Heart right ventricle (tissue), 16 donors: Measurements from ENCODE around the gene IL21R. TPM values are rescaled to one million over a fixed set of nuclear protein-coding genes. Genes with fewer than 3 reads are reported as not detected.
"Not testable (repeated sequence)": the region's sequence is repeated elsewhere in the genome, so short reads cannot be mapped to it uniquely, and the experiment has no call there.

Source experiments
- ATAC-seq, 8 donors: fragments of 200-7000 bp; cut with Tn5 transposase; one replicate each; pipeline ENCODE4 v1.9.1; 2020; ENCODE audit warnings: mild to moderate bottlenecking in 8 of 8, moderate library complexity in 8 of 8, moderate number of reproducible peaks in 1 of 8
- DNase-seq, 2 donors: peaks; one replicate each; pipeline ENCODE4 v3.0.0-alpha.2; 2020
- H3K27ac ChIP-seq, 10 donors: fragments of 200-600 bp; sonication (generic) in 2 of 10; one replicate each; pipeline versions ENCODE4 v1.5.0 to v1.8.0; 2020 to 2022; ENCODE audit warnings: mild to moderate bottlenecking in 3 of 10
- H3K27me3 ChIP-seq, 7 donors: fragments of 200-600 bp; one replicate each; pipeline ENCODE4 v1.8.0; 2021 to 2022; ENCODE audit warnings: mild to moderate bottlenecking in 2 of 7
- H3K36me3 ChIP-seq, 9 donors: fragments of 200-600 bp; sonication (generic) in 1 of 9; one replicate each; pipeline versions ENCODE4 v1.5.0 to v1.8.0; 2020 to 2022; ENCODE audit warnings: mild to moderate bottlenecking in 2 of 9
- H3K4me1 ChIP-seq, 9 donors: fragments of 200-600 bp; sonication (generic) in 1 of 9; one replicate each; pipeline versions ENCODE4 v1.5.0 to v1.8.0; 2020 to 2022; ENCODE audit warnings: mild to moderate bottlenecking in 4 of 9
- H3K4me3 ChIP-seq, 10 donors: fragments of 200-600 bp; sonication (generic) in 2 of 10; one replicate each; pipeline versions ENCODE4 v1.5.0 to v1.8.0; 2020 to 2022; ENCODE audit warnings: mild to moderate bottlenecking in 7 of 10, moderate library complexity in 2 of 10
- H3K9me3 ChIP-seq, 11 donors: fragments of 200-600 bp in 10 of 11; sonication (generic) in 2 of 11; one replicate each; pipeline versions ENCODE4 v1.5.0 to v1.8.0; 2013 to 2022; ENCODE audit warnings: mild to moderate bottlenecking in 2 of 11, control low read depth in 1 of 11, moderate library complexity in 1 of 11
- CTCF ChIP-seq, 9 donors: fragments of 200-600 bp; sonication (generic) in 2 of 9; IDR thresholded peaks; one replicate each; pipeline versions ENCODE4 v1.5.0 to v1.8.0; 2021 to 2022; ENCODE audit warnings: antibody characterized with exemption in 9 of 9, mild to moderate bottlenecking in 5 of 9, moderate library complexity in 1 of 9
- WGBS, 2 donors: extraction: QIAGEN DNeasy Blood & Tissue Kit; methylation state at CpG; one replicate each; pipeline ENCODE4 v1.1.7; 2013; ENCODE audit warnings: inconsistent platforms in 1 of 2; 5-methylcytosine and 5-hydroxymethylcytosine counted together
- intact Hi-C, 10 donors: fragments of 100-400 bp; cut with DNase I; formaldehyde crosslinking; loops; one replicate each; pipeline versions ENCODE4 v1.11.1 to v1.14.2; 2022
- polyA plus RNA-seq, 2 donors: library from polyadenylated mRNA; stranded (reverse); fragments of 200-250 nt; gene quantifications; one replicate each; pipeline ENCODE4 v1.2.3, GENCODE V29; 2013
- total RNA-seq, 10 donors: library from RNA; stranded (reverse); fragmentation: NEBNext Ultra II Directional in 3 of 10; extraction: Animal tissue kit (Norgen Biotek cat#: 25700) in 3 of 10; gene quantifications; one replicate each; pipeline versions ENCODE4 v1.2.1 to v1.2.4, GENCODE V29; 2021 to 2023
- donor health status: Arrhythmogenic right ventricular cardiomyopathy.
- donor health status: ischemic (EF 13 %, LVEDD 7.1; RV severe dilation, severe dysfunction).
- donor health status: healthy with polysubstance abuse.
- donor health status: DM: no; HTN: yes; CAD: no.
- donor health status: DM: no; HTN: no; CAD: no.
- donor health status: ischemic (EF 25% LVEDD 6.9; RV normal size, moderate dysfunction).
- donor health status: ischemic (EF 25% LVEDD 5.7; RV mildly dilated, moderate dysfunction).
- donor health status: healthy.
- donor health status: DM: yes; HTN: yes; CAD: no.
- donor health status: Ischemic cardiomyopathy.
- donor health status: ischemic (EF 35%, LVEDD 5.7; RV mildly dilated, moderate dysfunction).
- donor health status: nonischemic (EF 11% LVEDD 7.7; RV severe dilation, severe dysfunction).
- donor health status: DM: yes; HTN: yes; CAD: no.
- donor health status: PGD.
- donor health status: ischemic (EF 29% LVEDD 5.4; RV normal size, mild dysfunction).
- donor health status: nonischemic (EF 23%, LVEDD 6.1; RV moderate dilation, normal function).

The IL21R gene
- total and polyA plus RNA-seq, 12 donors: 0.06 to 3.6 (median 0.14) TPM; not detected in 2

DNA sequence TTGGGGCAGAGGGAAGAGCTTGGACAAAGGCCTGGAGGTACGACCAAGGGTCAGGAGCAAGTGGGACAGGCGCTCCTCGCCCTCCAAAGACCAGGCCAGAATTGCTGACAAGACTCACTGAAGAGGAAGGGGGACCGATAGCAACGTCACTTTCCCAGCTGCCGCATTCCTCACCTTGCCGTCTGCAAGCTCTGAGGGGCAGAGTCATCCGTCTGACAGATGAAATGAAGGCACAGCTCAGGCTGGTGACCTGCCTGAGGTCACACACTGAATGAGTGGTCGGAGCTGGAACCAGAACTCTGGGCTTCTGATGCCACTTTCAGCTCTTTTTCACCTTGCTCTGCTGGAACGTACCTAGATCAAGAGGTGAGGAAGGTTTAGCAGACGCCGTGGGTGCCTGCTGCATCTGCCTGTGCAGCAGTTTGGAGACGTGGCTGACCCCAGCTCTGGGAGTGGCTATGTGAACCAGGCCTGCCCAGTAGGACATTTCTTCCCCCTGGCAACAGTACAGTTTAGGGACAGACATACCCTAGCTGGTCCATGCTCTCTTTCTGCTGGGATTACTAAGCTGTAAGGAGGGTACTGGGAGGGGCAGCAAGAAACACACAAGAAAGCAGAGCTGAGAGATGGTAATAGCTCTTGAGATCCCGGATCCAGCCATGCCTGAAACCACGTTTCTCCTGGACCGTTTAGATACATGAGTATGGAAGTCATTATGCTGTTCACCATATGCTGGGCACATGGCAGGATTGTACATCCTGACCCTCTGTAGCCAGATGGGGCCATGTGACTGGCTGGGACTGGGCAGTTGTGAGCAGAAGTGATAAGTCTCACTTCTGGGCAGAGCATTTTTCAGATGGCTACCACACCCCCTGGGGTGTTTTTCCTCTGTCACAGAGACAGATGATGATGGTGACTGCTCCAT, 50.9 kb downstream of the IL21R start:
- no peak for TF ChIP-seq CTCF (IDR thresholded peaks at IDR 0.05)
- no peaks in the 10 kb centered on the region for H3K9me3 ChIP-seq
- WGBS, 2 donors: 58 to 68% methylated on average over 16 of the region's 16 CpGs
- H3K27me3 ChIP-seq: peaks cover 0 to 39% (median 30%) of the 10 kb centered on the region in 7 donors
- H3K4me1 ChIP-seq: peaks cover 0 to 35% (median 15%) of the 10 kb centered on the region in 9 donors
- DNase-seq (no peak), ATAC-seq (no peak)
- H3K27ac ChIP-seq: no peak overlapping the region
- H3K4me3 ChIP-seq: no peak overlapping the region
- H3K36me3 ChIP-seq: no peaks in the 10 kb centered on the region
- intact Hi-C loops: loop anchor here in 6 of 10 donors (5.0 to 10.0 kb wide), 6 partner anchors 78 to 1611 kb away; no protein-coding TSS in a partner anchor

- Histone ChIP-seq H3K36me3 (peaks cover 0 to under 1% (median 0%) of the 10 kb centered on the region in 9 donors), H3K9me3 (no peaks in the 10 kb centered on the region), H3K4me3 (no peak overlapping the region), H3K4me1 (peaks cover 0 to 35% (median 15%) of the 10 kb centered on the region in 9 donors), H3K27me3 (peaks cover 0 to 34% (median 26%) of the 10 kb centered on the region in 7 donors), H3K27ac (no peak overlapping the region)
- TF ChIP-seq CTCF (IDR thresholded peaks at IDR 0.05): no peak
- intact Hi-C loops: loop anchor here in 6 of 10 donors (5.0 to 10.0 kb wide), 6 partner anchors 79 to 1611 kb away; no protein-coding TSS in a partner anchor
- no peak for ATAC-seq
- 90 to 99% methylated on average over 3 of the region's 3 CpGs for WGBS, 2 donors
- DNase-seq: no peak
Observed at GRCh38 chr16:27453494-27453825, 51.5 kb downstream of the IL21R start.

GRCh38 chr16:27455700-27456099, 53.7 kb downstream of the IL21R start:
- no peaks in the 10 kb centered on the region for H3K9me3 ChIP-seq
- DNase-seq (no peak), ATAC-seq (peak in 7 of 8 donors; percentile 4 to 79 (median 26))
- peaks cover 0 to 11% (median 5%) of the 10 kb centered on the region in 7 donors for H3K27me3 ChIP-seq
- no peak for TF ChIP-seq CTCF (IDR thresholded peaks at IDR 0.05)
- intact Hi-C loops: loop anchor here in 9 of 10 donors (2.0 to 10.0 kb wide), 11 partner anchors 78 to 1618 kb away; no protein-coding TSS in a partner anchor
- WGBS, 2 donors: 33 to 45% methylated on average over 12 of the region's 12 CpGs
- peaks cover 0 to 18% (median under 1%) of the 10 kb centered on the region in 9 donors for H3K36me3 ChIP-seq
- peak overlapping the region in 1 of 10 donors; percentile 40 for H3K27ac ChIP-seq
- peaks cover 1 to 35% (median 25%) of the 10 kb centered on the region in 9 donors for H3K4me1 ChIP-seq
- H3K4me3 ChIP-seq: no peak overlapping the region

- H3K4me3 ChIP-seq, DNase-seq, H3K27ac ChIP-seq, H3K9me3 ChIP-seq, ATAC-seq, H3K27me3 ChIP-seq: not testable (repeated sequence)
- WGBS, 2 donors: 90 to 94% methylated on average over 17 of the region's 17 CpGs
- intact Hi-C loops: loop anchor here in 9 of 10 donors (1.0 to 10.0 kb wide), 13 partner anchors 80 to 1620 kb away; no protein-coding TSS in a partner anchor
- H3K4me1 ChIP-seq: peaks cover 4 to 50% (median 39%) of the 10 kb centered on the region in 9 donors
- peaks cover 0 to 37% (median 17%) of the 10 kb centered on the region in 9 donors for H3K36me3 ChIP-seq
Observed at GRCh38 chr16:27457605-27457900, 55.6 kb downstream of the IL21R start.
